HG03565 (cell line): ENCODE data around the gene FGF7.
"Not testable (repeated sequence)": the region's sequence is repeated elsewhere in the genome, so short reads cannot be mapped to it uniquely, and the experiment has no call there.

Experiments
- ATAC-seq: cut with Tn5 transposase; IDR thresholded peaks from one replicate; pipeline ENCODE4 v1.9.1; 2021; ENCODE audit warnings: mild to moderate bottlenecking, moderate library complexity; ENCODE audit not compliant: unreplicated experiment

The FGF7 gene

DNA sequence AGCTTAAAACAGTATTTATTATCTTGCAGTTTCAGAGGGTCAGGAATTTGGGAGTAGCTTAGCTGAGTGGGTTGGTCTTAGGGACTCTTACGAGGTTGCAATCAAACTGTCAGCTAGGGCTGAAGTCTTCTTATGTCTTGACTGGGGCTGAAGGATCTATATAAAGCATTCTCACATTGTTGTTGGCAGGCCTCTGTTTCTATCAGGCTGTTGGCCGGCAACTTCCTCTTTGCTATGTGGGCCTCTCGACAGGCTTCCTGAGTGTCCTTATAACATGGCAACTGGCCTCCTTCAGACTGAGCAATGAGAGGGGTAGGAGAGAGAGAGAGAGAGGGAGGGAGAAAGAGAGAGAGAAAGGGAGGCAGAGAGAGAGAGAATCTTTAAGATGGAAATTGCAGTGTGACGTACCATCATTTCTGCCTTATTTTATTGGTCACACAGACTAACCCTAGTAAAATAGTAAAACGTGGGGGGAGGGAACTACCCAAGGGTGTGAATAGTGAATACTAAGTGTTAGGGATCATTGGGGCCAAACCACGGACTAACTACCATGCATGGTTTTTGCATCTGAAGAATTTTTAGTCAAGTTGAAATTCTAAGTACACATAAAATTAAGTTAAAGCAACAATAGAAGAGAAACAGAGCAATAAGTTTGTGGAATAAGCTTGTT, 16.1 kb downstream of the FGF7 start:
- peak; percentile 67 for ATAC-seq

DNA sequence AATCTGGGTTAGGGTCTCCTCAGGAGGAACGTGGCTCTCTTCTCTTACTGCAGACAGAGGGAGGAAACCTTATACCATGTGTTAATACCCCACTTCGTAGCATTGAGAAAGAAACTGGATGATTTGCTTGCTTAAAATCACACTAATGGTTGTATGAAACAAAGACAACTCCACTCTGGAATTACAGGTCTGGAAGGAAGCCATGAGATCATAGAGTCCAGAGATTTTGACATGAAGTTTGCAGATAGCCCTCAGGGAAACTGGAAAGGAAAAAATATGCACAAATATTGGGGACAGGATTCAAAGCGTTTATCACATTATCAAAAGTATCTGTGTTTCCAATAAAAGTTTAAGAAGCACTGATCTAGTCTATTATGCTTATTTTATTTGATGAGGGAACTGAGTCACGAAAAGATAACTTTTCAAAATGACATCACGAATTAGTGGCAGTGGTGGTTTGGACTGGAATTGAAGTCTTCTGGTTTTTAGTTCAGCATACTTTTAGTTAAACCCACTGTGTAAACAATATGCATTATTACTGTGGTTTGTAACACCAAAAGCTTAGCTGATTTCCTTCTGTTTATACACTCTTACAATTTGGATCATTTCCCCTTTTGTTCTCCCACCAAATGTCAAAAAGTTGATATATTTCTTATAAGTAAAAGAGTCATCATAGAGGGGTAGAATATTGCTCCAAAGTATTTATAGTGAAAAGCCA, 16.8 kb downstream of the FGF7 start:
- ATAC-seq: no peak

DNA sequence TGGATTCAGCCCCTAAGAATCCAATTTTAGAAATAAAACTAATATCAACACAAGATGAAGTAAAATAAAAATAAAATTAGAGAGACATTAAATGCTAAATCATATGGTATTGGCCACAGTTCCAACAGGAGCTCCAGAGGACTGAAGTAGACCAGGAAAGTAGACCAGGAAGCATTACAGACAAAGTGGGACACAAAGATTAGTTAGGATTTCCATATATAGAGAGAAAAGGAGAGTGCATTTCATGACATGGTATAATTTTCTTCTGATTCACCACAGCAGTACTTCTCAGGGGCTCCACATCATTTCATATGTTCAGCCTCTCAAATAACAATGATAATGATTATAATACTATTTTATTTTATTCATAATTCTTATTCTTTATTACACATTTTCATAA, 18.3 kb downstream of the FGF7 start:
- ATAC-seq: no peak

DNA sequence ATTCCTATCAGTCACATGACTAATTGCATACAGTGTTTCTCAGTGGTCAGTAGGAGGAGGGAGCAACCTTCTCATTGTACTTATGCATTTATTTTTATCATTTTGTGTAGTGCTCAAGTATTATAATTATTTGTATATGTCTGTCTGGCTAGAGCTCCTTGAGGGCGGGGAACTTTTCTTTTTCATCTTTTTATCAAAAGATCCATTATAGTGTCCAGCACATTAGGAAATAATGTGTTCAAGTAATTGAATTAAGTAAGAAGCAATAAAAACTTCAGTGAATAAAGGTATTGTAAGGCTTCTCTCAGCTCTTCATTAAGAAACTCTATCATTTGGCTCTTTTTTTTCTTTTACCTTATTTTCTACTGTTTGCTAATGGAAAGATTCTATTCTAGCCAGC, 18.8 kb downstream of the FGF7 start:
- no peak for ATAC-seq

DNA sequence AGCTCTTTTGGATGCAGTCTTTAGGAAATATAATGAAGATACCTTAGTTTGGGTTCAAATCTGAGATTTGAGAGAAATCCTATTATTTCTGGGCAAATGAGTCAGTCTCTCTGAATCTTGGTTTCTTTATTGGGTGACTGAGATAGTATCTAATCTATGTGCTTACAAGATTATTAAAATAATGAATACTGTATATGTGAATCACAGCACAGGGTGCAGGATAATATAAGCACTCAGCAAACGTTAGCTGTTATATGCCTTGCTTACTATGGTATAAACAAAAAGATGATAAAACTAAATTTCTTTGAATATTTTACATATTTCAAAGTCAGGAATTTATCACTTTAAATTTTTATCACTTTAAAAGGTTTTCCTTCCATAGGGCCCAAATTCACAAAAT, 29.6 kb downstream of the FGF7 start:
- ATAC-seq: no peak

DNA sequence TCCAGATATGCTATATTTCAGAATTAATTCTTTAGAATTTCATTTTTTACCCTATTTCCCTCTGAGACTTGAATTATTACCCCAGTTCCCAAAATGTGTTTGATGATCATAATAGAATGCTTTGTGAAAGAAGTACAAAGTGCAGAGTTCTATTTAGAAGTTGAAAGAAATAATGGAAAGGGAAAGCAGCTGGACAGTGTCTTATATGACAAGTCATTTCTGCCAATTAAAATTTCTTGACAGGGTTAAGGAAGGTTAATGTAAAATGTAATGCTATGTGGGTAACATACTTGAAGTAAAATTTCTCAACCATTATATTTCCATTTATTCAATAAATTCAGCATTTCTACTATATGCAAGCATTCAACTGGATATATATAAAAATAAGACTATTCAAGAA, 33.1 kb downstream of the FGF7 start:
- no peak for ATAC-seq

DNA sequence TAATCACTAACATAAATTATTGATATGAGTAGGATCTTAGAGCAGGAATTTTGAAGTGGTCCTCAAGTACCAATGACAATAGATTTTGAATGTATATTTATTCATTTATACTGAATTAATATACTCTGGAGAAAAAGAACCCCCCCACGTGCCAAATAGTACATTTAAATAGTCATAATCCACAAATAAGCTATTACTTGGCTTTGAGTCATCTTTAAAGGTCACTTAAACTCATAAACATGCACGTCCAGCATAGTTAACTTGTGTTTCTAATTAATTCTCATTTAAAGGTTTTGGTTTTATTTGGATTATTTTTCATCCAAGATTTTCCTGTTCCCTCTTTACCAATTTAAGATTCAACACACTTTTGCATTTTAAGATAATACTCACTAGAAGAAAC, 35.1 kb downstream of the FGF7 start:
- no peak for ATAC-seq

DNA sequence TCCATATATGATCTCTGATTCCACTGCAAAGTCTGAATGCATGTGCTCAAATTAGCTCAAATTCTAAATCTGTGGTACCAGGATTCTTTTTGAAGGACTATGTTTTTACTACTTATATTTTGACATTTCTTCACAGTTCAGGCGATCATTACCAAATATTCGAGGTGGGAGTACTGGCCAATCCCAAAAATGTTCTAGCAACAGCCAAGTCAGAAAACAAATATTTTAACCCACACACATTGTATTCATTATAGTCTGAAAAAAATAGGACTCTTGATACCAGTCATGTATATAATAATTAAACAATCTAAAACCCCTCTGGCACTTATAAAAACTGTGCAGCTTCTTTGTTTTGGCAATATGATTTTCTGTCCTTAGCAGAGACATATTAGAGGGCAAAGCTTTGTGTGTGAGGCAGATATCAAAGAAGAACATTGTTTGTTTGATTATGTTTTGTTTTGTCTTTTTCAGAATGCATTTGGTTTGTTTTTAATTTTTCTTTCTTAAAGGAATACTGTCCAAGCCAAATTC, 37.4 kb downstream of the FGF7 start:
- no peak for ATAC-seq

DNA sequence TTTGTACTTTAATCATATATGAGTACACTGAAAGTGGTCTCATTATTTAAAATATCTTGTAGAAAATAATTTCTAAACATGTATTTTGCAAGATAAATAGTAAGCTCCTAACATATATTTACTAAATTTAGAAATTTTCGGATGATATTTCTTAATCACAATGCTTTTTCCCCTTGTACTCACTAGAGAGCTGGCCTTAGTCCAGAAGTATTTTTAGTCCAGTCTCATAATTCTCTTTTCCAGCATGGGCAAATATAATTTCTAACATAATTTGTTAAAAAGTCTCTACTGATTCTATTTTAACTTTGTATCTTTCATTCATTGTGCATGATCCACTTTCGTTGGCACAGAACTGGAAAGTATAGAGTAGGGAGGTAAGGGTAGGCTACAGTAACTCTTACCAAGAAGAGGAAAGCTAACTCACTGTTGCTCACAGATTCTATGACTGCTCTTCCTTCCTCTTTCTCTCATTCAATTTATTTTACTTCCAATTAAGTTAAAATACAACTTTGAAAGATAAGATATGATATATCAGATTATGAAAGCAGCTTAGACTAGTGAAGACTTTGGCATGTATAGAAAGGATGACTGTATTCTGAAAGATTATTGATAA, 39.3 kb downstream of the FGF7 start:
- ATAC-seq: no peak

DNA sequence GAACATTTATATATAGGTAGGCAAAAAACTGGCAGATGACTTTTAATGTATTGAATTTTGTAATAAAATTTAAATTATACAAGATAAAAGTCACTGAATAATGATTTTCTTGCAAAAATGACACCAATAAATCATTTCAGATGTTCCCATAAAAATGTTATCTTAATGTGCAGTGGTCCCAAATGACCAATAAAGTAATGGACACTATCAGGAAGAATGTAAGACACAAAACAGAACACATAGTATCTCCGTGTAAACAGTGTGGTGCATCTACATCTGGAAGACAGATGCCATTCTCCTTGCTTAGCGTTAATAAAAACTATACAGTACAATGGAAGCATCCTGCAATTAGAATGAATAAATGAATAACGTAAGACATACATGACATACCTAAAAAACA, 41.5 kb downstream of the FGF7 start:
- ATAC-seq: no peak

DNA sequence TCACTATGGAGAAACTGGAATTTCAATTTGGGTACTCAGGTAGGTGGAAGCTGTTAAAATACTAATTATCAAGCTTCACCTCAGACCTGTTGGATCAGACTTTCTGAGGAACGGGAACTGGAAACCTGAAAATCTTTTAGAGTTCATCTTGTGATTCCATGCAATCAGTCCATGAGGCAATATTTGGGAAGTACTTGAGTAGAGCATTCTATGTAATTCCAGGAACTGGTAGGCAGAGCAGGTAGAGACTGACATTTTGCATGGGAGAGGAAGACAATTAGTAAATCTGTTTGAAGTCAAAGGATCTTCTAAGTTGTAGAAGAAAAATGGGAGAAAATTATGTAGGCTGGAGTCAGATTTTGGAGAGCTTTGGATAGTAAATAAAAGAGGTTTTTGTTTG, 43.1 kb downstream of the FGF7 start:
- no peak for ATAC-seq

DNA sequence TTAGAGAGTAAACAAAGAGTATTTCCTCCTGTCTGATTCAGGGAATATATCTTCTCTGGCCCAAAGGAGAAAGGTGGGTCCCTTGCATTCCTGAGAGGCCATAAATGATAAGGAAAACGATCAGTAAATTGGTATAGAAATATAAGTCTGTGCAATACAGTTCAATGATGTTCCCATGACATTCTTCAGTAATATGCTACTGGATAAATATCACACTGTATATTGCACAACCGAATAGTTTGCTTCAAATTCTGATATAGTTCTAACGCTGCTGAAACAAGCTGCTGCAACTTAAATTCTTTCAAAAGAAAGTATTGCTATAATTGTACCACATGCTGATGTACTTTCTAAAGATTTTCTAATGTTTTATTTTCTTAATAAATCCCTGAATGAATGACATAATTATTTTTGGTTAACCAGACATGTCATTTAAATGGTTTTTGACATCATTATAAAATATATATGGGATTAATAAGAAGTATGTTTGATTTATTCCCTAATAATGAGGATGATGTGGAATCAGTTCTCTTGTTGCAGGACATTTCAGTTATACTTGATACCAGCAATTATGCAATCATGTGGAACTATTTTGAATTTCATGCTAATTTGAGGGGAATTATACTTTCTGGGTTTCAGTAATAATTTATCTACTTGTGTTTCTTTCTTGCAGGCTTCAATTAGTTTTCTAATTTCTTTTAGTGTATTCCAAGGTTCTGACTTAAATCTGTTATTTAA, 44.9 kb downstream of the FGF7 start:
- ATAC-seq: no peak

DNA sequence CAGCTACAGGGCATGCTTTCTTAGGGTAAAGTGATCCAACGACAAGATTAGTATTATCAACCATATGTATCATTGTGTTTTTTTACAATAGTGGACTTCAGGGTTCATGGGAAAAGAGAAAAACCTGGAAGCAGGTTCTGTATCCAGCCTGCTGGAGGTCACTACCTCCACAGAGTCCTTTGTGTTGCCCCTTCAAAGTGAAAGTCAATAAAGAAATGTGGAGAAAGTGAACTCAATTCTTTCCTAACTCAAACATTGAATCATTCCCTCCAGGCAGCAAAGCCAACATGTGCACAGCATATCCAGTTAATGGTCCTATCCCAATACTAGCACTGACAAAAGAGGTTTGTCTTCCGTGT, 45.4 kb downstream of the FGF7 start:
- ATAC-seq: no peak

DNA sequence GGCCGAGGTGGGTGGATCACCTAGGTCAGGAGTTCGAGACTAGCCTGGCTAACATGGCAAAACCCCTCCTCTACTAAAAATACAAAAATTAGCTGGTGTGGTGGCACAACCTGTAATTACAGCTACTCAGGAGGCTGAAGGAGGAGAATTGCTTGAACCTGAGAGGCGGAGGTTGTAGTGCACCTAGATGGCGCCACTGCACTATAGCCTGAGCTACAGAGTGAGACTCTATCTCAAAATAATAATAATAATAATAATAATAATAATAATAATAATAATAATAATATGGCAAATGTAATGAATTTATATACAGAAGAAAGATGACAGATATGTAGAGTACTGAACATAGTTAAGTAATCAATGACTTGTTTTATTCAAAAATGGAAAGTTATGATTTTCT, 48.2 kb downstream of the FGF7 start:
- ATAC-seq: not testable (repeated sequence)

DNA sequence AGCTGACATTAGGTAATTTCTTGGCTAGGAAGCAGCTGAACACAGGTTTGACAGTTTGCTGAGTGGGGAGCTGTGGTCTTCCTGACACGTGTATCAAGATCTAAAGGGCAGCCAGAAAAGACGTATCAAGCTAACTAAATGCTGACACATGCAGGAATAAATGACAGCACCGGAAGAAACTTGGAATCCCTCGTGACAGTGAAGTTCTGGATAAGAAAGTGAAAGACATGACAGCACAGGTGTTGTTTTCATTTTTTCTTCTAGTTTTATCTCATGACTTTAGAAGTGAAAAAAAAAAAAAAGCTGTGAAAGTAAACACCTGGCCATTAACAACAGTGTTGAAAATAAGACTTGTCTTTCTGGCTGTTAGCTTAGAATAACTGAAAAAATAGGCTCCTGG, 48.7 kb downstream of the FGF7 start:
- no peak for ATAC-seq

DNA sequence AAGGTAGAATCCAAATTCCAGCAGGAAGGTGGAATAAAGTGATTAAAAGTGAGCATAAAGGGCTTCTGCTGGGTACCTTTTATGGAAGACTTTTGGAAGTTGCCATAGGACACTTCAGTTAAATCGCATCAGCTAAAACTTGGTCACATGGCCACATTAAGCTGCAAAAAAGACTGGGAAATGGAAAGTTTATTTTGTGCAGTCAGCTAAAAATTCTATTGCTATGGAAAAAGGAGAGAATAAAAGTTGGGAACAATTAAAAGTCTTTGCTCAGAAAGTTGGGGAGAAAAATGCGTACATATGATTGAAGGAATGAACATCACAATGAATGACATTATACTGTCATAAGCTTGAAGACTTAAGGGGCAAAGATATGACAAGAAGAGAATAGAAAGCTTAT, 49.3 kb downstream of the FGF7 start:
- no peak for ATAC-seq

DNA sequence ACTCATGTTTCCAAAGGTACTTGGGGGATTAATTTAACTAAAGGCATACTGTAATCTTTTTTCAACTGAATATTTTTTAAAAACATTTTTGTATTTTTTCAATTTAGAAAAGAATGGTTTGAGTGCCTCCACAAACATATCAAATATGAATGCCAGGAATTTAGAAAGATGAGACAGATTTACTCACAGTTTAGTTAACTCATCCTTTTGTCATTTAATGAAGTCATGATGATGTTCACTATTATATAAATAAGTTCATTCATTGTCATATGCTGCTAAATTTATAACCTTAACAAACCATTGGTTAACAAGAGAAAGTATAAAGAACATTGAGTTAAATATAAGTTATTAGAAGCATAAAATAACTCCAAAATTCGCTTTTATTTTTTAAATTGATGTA, 50.0 kb downstream of the FGF7 start:
- ATAC-seq: no peak

DNA sequence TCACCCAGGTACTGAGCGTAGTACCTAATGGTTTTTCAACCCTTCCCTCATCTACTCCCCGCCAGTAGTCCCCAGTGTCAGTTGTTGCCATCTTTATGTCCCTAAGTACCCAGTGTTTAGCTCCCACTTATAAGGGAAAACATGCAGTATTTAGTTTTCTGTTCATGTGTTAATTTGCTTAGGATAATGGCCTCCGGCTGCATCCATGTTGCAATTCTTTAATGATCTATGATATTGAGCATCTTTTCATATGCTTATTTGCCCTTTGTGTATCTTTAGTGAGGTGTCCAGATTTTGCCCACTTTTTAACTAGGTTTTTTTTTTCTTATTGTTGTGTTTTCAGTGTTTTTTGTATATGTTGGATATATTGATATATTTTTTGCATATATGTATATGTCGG, 55.0 kb downstream of the FGF7 start:
- ATAC-seq: not testable (repeated sequence)

DNA sequence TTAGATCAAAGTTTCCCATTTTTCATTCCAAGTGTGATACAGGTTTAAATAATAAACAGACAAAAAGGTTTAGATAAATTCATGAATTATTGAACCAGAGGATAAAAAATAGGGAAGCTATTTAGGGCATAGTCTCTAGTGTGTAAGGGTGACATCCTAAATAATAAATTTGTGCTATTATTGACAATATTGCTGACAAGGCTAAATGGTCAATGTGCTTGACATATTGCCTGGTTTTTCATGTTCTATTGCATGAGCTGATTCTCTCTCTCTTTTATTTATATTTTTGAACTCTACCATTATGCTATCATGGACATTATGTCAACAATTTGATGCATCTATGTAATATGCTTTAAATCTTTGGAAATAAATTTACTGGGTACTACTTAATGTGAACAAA, 55.9 kb downstream of the FGF7 start:
- not testable (repeated sequence) for ATAC-seq

DNA sequence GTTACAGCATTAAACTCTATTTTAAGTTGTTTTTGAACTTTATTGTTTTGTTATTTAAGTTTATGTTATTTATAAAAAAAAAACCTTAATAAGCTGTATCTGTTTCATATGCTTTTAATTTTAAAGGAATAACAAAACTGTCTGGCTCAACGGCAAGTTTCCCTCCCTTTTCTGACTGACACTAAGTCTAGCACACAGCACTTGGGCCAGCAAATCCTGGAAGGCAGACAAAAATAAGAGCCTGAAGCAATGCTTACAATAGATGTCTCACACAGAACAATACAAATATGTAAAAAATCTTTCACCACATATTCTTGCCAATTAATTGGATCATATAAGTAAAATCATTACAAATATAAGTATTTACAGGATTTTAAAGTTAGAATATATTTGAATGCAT, 62.4 kb downstream of the FGF7 start:
- not testable (repeated sequence) for ATAC-seq

DNA sequence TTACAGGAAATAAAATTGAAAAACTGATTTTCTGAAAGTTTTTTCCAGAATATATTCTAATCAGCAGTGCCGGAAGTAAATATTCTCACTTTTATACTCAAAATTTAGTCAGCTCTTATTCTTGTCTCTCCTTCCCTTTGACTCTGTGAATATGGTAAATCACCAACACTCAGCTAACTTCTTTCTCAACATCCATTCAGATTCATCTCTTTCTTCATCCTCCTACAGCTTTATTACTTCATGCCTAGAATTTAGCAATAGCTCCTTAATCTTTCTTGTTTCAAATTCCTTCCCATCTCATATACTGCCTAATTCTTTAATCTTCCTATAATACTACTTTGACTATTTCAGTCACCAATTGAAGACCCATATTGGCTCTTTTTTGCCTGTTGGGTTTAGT, 67.9 kb downstream of the FGF7 start:
- no peak for ATAC-seq

DNA sequence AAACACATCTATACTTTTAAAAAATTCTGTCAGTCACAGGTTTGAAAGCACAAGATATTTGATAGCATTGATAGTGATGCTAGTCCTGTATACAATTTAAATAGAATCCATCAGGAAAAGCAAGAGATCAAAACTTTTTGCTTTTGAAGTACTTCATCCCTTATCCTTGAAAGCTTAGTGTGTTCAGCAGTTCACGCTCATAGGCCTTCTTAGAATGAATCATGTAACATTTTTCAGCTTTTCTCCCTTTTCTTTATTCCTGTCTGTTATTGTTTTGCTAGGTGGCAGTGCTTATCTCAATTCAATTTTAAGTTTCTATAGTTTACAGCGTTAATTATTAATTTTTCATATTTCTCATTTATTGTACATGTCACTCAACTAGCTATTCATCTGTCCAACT, 69.1 kb downstream of the FGF7 start:
- no peak for ATAC-seq
